Mesothelial cell of epicardium (in vitro differentiated cells): ENCODE data around the gene KPTN. TPM values are rescaled to one million over a fixed set of nuclear protein-coding genes. Genes with fewer than 3 reads are reported as not detected.
A peak's percentile ranks its signal among the peaks of the same experiment; 100 is the strongest.

Experiments used
- DNase-seq, 2 experiments: peaks; one replicate each; pipeline ENCODE4 v3.0.0; 2021; ENCODE audit warnings: low spot score in 2 of 2; ENCODE audit not compliant: unreplicated experiment in 2 of 2
- H3K27ac Mint-ChIP-seq: 2 replicates; pipeline ENCODE4 v1.8.0; 2021; ENCODE audit warnings: mixed read lengths
- H3K27me3 Mint-ChIP-seq: 2 replicates; pipeline ENCODE4 v1.8.0; 2021; ENCODE audit warnings: low read depth, mixed read lengths
- H3K36me3 Mint-ChIP-seq: 2 replicates; pipeline ENCODE4 v1.8.0; 2021; ENCODE audit warnings: mixed read lengths
- H3K4me1 Mint-ChIP-seq: 2 replicates; pipeline ENCODE4 v1.8.0; 2021; ENCODE audit warnings: mixed read lengths
- H3K4me3 Mint-ChIP-seq: 2 replicates; pipeline ENCODE4 v1.8.0; 2021; ENCODE audit warnings: mild to moderate bottlenecking, moderate library complexity, mixed read lengths
- H3K9me3 Mint-ChIP-seq: 2 replicates; pipeline ENCODE4 v1.8.0; 2021; ENCODE audit warnings: mixed read lengths
- total RNA-seq: library from RNA; stranded (reverse); gene quantifications from 3 replicates; pipeline ENCODE4 v1.2.1, GENCODE V29; 2021
- TF ChIP-seq, protein P1 (sequence below): fragments of 200-600 bp; sonication (generic); IDR thresholded peaks from one replicate; pipeline ENCODE4 v1.5.0; 2021; ENCODE audit warnings: antibody characterized with exemption; ENCODE audit not compliant: unreplicated experiment

Gene KPTN
- total RNA-seq, 1 donor from 2014 or later, result 18.4 TPM

DNA sequence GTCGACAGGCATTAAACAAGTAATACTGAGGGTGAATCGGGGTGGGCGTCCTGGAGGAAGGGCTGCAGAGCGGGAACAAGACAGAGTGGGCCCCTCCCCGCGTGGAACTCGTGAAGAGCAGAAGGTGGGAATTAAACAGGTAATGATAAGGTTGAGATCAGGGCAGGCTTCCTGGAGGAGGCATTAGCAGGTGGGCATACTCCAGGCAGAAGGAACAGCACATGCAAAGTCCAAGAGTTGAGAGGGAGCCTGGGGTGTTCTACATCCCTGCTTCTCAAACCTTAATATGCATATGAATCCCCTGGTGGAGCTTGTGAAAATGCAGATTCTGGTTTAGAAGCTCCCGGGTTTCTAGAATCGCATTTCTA, 35.7 kb downstream of the KPTN start:
- Mint-ChIP-seq H3K4me3 (no peak overlapping the region), H3K27me3 (peaks cover 89% of the 10 kb centered on the region), H3K4me1 (peaks cover 17% of the 10 kb centered on the region), H3K27ac (no peak overlapping the region), H3K36me3 (no peaks in the 10 kb centered on the region), H3K9me3 (no peaks in the 10 kb centered on the region)
- DNase-seq, result no peak
- TF ChIP-seq, protein P1, sequence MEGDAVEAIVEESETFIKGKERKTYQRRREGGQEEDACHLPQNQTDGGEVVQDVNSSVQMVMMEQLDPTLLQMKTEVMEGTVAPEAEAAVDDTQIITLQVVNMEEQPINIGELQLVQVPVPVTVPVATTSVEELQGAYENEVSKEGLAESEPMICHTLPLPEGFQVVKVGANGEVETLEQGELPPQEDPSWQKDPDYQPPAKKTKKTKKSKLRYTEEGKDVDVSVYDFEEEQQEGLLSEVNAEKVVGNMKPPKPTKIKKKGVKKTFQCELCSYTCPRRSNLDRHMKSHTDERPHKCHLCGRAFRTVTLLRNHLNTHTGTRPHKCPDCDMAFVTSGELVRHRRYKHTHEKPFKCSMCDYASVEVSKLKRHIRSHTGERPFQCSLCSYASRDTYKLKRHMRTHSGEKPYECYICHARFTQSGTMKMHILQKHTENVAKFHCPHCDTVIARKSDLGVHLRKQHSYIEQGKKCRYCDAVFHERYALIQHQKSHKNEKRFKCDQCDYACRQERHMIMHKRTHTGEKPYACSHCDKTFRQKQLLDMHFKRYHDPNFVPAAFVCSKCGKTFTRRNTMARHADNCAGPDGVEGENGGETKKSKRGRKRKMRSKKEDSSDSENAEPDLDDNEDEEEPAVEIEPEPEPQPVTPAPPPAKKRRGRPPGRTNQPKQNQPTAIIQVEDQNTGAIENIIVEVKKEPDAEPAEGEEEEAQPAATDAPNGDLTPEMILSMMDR, result no peak

DNA sequence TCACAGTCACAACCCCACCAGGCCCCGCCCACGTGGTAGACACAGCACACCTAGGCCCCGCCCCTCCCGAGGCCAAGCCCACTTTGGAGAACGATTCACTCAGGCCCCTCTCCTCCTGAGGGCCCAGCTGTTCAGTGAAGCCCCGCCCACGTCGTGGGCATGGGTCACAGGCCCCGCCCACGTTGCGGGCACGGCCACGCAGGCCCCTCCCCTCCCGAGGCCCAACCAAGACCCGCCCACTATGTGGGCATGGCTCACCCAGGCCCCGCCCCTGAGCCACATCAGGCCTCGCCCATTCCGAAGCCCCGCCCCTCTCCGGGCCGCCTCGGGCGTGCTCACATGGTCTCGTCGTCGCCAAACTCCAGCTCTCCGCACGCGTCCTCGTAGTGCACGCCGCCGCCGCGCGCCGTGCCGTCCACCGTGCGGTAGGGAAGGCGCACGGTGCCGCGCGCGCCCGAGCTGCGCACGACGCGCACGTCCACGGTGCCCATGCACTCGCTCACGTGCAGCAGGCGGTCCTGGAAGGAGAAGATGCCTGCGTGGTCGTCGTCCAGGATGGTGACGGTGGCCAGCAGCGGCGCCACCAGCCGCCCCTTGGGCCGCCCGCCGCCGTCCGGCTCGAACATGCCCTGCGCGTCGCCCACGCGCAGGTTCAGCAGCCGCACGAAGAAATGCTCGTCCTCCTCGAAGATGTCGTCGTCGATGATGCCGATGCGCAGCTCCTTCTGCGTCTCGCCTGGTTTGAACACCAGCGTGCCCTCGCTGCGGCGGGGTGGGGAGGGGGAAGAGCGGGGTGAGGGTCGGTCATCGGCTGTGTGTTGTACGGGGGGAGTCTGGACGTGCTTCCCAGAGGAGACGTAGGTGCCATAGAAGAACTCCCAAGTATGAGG, 36.3 kb downstream of the KPTN start:
- peak overlapping the region; percentile 42 for H3K4me3 Mint-ChIP-seq
- H3K27me3 Mint-ChIP-seq, result peaks cover 92% of the 10 kb centered on the region
- DNase-seq, result peak; percentile 45 to 77
- no peaks in the 10 kb centered on the region for H3K9me3 Mint-ChIP-seq
- TF ChIP-seq, protein P1, result no peak
- H3K36me3 Mint-ChIP-seq, result no peaks in the 10 kb centered on the region
- H3K27ac Mint-ChIP-seq, result no peak overlapping the region
- H3K4me1 Mint-ChIP-seq, result peaks cover 17% of the 10 kb centered on the region

DNA sequence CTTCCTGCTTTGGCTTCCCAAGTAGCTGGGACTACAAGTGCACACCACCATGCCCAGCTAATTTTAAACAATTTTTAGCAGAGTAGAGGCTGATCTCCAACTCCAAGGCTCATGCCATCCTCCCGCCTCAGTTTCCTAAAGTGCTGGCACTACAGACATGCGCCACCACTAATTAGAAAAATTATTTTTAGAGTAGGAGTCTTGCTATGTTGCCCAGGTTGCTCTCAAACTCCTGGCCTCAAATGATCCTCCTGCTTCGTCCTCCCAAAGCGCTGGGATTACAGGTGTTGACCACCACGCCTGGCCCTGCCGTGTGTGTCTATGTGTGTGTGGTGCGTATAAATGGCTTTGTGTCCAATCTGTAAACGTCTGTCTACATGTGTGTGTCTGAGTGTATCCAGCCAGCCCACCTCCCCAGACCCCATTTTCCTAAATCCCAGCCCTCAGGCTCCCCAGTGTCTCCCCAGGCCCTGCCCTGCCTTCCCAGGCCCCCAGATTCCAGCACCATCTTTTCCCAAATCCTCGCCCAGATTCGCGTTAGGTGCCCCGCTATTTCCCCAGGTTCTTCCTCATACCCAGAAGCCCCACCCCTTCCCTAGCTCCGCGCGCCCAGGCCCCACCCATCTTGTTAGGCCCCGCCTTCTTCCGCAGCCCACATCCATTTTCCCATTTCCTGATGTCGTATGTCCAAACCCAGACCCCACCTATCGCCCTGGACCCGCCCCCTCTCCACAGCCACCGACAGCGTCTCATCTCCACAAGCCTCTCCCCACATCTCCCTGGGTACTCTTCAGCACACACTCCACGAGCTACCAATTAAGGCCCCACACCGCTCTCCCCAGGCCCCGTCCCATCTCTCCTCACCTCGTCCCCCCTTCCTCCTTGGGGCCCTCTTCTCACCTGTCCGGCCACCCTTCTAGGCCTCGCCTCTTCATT, 37.2 kb downstream of the KPTN start:
- Mint-ChIP-seq H3K27me3 (peaks cover 96% of the 10 kb centered on the region), H3K9me3 (no peaks in the 10 kb centered on the region), H3K4me3 (peak overlapping the region; percentile 42), H3K36me3 (no peaks in the 10 kb centered on the region), H3K27ac (no peak overlapping the region), H3K4me1 (peaks cover 17% of the 10 kb centered on the region)
- TF ChIP-seq, protein P1, result no peak
- peak in 1 of 2 experiments; percentile 53 for DNase-seq

DNA sequence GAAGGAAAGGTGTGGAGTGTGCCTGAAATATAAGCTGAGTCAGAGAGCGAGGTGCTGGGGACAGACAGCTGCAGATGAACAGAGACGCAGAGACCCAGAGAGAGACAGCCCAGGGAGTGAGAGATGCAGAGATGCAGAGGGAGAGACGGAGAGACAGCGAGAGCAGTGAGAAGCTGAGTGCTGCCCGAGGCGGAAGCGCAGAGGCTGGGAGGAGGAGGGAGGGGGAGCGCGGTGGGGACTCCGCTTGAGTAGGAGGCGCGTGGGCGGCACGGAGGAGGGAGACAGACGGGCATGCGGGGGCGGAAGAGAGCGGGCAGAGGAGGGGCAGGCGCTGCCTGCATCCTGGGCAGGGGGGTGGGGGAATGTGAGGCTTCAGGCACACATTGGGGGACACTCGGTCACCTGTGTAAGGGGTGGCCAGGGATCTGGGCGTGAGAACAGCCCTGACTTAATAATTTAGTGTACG, 38.0 kb downstream of the KPTN start:
- Mint-ChIP-seq H3K36me3 (no peaks in the 10 kb centered on the region), H3K27me3 (peaks cover 94% of the 10 kb centered on the region), H3K4me1 (peaks cover 17% of the 10 kb centered on the region), H3K9me3 (no peaks in the 10 kb centered on the region), H3K27ac (no peak overlapping the region), H3K4me3 (peak overlapping the region; percentile 18)
- TF ChIP-seq, protein P1, result no peak
- DNase-seq, result peak in 1 of 2 experiments; percentile 70

DNA sequence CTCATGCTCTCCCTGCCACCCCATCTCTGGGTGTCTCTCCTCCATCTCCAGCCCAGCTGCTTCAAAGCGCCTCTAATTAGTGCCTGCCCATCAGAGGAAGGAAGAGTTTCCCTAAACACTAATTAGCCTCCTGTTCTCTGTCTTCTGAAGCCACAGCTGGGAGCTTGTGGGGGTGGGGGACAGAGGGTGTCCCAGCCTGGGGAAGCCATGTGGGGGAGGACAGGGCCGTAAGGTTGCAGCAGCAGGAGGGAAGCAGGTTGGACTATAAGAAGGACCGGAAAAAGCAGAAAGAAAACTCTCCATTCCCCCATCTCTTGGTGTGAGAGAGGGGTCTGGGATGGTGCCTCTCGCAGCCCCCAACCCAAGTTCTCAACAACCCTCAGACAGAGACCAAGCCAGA, 38.5 kb downstream of the KPTN start:
- no peak overlapping the region for H3K27ac Mint-ChIP-seq
- no peaks in the 10 kb centered on the region for H3K9me3 Mint-ChIP-seq
- H3K4me3 Mint-ChIP-seq, result no peak overlapping the region
- TF ChIP-seq, protein P1, result no peak
- no peak for DNase-seq
- H3K36me3 Mint-ChIP-seq, result no peaks in the 10 kb centered on the region
- peaks cover 93% of the 10 kb centered on the region for H3K27me3 Mint-ChIP-seq
- peaks cover 17% of the 10 kb centered on the region for H3K4me1 Mint-ChIP-seq
